Inferior parietal cortex (tissue), 1 donor: ENCODE data around the gene ANO7.
"Not testable (repeated sequence)": the region's sequence is repeated elsewhere in the genome, so short reads cannot be mapped to it uniquely, and the experiment has no call there.

Source experiments
- DNase-seq: peaks from one replicate; pipeline ENCODE4 v3.0.0-alpha.2; 2016; ENCODE audit errors: extremely low spot score

Gene ANO7

DNA sequence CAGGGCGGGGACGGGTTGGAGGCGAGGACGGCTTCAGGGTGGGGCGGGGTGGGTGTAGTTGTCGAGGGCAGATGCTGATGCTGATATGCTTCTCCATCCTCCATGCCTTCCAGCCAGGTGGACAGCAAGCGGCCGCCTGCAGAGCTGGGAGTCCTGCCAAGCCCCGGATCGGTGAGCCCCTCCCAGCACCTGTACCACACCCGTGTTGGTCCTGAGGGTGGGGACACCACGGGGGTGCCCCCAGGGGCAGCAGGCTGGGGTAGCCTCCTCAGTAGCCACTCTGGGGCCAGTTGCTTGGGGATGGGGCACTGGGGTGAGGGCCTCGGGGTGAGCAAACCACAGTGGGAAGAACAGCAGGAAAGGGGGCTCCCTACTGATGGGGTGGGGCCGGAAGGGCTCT is 2.6 kb downstream of the ANO7 start:
- DNase-seq = no peak

- no peak for DNase-seq
Observed at GRCh38 chr2:241193271-241193670, 4.8 kb downstream of the ANO7 start.

GRCh38 chr2:241194811-241195210 is 6.3 kb downstream of the ANO7 start:
- no peak for DNase-seq

DNA sequence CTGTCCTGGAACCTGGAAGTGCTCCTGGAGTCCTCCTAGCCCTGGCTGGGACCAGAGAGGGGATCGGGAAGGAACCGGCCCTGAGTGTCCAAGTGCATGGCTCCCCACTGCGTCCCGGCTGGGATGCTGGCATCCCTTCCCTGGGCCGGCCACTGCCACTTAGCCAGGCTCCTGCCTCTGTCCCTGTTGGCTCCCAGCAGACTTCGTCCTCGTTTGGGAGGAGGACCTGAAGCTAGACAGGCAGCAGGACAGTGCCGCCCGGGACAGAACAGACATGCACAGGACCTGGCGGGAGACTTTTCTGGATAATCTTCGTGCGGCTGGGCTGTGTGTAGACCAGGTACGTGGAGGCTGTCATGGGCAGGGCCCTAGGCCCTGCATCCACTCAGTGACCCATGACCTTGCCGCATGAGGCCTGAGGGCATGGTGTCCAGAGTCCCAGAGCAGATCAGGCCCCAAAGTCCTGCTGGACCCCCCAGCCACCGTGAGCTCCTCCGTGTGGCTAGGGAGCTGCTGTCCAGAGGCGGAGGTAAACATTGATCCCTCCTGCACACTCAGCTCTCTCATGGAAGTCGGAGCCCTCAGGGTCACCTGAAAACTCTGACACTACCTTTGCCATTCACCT is 7.1 kb downstream of the ANO7 start:
- no peak for DNase-seq

DNA sequence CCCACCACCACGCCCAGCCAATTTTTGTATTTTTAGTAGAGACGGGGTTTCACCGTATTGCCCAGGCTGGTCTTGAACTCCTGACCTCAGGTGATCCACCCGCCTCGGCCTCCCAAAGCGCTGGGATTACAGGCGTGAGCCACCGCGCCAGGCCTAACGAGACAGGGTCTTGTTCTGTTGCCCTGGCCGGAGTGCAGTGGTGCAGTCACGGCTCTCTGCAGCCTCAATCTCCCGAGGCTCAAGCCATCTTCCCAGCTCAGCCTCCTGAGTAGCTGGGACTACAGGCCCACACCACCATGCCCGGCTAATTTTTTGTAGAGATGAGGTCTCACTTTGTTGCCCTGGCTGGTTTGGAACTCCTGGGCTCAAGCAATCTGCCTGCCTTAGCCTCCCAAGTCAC is 8.8 kb downstream of the ANO7 start:
- not testable (repeated sequence) for DNase-seq

- DNase-seq = no peak
Observed at GRCh38 chr2:241197947-241198346, 9.5 kb downstream of the ANO7 start.

DNA sequence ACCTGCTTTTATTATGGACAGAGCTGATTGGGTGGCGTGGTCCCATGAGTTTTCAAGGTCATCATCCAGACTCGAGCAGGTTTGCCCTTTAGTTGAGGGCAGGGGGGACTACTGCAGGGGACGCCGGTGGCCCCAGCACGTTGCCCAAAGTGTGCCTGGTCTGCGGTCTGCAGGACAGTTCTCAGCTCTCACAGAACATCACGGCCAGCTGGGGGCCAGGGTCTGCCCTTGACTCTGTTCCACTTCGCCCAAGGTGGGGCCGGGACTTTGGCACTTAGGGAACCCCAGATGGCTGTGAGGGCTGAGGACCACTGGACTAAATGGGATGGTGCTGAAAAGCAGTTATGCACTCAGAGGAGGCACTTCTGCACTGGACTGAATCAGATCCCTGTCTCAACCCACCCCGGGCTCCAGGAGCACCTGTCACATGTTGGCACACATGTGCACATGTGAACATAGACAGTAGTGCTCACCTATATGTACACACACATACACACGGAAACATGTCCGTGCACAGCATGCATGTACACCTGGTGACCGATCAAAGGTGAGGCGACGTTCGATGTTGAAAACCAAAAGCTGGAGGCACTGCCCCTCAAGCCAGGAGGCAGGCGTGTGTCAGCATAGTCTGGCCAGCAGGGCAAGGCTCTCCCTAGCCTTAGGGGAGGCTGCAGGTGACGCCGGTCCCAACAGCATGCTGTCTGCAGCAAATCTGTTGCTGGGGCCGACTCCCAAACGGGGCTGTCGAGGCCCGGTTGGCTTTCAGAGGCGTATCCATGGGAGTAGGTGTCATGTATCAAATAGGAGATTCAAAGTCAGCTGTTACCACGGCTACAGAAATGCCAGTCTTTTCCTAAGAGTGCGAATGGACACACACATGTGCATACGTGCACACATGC is 10.2 kb downstream of the ANO7 start:
- no peak for DNase-seq

DNA sequence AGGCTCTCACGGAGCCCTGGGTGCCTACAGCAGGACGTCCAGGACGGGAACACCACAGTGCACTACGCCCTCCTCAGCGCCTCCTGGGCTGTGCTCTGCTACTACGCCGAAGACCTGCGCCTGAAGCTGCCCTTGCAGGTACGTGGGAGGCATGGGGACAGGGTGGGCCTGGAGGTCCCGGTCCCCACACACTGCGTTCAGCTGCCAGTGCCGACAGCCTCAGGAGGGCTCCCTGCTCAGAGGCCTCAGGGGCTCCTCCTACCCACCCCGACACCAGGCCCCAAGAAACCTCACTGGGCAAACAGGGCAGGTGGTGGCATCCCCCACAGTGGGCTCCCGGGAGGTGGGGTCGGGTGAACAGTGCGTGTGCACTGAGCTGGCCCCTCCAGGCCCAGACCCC is 10.8 kb downstream of the ANO7 start:
- DNase-seq = no peak

GRCh38 chr2:241199897-241200821 is 11.7 kb downstream of the ANO7 start:
- no peak for DNase-seq

DNA sequence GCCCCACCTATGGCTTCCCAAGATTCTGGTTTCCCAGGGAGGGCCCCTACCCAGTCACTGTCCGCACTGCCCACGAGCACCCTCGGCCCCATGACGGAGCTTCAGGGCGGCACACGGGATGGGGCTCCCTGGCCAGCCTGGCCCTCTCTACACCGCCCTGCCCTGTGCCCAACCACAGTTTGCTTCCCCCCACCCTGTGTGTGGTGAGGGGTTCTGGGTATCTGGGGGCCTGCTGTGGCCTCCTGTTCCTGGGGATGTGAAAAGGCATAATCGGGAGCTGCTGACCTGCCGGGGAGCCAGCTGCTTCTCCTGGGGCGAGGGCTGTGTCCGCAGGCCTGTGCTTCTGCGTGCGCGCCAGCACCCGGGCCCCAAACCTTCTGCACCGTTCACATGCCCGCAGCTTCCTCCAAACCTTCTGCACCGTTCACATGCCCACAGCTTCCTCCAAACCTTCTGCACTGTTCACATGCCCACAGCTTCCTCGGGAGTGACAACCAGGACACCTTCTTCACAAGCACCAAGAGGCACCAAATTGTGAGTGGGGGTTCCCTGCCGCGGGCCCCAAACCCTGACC is 12.4 kb downstream of the ANO7 start:
- DNase-seq = no peak

DNA sequence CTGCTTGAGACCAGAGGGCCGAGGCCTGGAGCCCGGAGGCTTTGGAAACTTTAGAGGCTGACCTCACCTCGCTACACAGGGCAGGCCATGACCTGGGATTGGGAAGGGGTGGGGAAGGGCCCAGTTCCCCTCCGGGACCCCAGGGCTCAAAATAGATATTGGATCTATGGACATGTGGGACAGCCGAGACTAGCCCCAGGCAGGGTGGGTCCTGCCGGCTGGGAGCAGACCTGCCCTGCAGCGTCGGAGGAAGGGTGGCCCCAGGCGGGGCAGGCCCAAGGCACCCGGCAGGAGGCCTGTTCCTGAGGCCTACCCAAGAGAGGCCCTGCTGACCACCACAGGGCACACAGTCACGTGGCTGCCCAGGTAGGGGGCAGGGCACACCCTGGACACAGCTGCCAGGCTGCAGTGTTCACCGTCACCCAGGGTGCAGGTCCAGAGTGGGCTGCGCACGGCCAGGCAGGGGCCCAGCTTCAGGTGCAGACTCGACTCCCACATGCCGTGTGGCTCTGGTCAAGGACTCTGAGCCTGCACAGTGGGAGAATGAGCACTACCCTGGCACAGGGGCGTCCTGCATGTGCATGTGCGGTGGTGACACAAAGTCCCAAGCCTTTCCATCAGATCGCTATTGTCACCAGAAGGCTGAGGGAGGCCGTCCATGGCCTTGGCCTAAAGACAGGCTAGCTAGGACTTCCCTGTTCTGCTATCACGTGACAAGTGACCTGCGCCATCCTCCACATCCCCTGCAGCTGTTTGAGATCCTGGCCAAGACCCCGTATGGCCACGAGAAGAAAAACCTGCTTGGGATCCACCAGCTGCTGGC is 13.2 kb downstream of the ANO7 start:
- no peak for DNase-seq

GRCh38 chr2:241202268-241202585 is 13.8 kb downstream of the ANO7 start:
- DNase-seq = no peak

DNA sequence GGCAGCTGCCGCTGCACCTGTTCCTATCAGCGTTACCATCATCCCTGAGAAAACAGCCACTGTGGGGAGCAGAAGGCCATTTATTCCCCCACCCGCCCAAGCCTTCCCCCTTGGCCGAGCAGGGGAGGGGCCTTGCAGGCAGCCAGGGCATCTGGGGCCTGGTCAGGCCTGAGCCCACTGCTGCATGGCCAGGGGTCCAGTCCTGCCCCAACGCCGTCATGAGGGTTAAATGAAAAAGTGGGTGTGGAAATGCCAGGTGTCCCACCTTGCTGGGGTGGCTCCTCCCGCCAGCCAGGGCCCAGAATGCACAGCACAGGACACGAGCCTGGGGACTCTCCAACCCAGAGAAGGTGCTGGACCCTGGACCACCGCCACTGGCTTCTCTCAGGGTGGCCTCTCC is 14.2 kb downstream of the ANO7 start:
- no peak for DNase-seq

DNA sequence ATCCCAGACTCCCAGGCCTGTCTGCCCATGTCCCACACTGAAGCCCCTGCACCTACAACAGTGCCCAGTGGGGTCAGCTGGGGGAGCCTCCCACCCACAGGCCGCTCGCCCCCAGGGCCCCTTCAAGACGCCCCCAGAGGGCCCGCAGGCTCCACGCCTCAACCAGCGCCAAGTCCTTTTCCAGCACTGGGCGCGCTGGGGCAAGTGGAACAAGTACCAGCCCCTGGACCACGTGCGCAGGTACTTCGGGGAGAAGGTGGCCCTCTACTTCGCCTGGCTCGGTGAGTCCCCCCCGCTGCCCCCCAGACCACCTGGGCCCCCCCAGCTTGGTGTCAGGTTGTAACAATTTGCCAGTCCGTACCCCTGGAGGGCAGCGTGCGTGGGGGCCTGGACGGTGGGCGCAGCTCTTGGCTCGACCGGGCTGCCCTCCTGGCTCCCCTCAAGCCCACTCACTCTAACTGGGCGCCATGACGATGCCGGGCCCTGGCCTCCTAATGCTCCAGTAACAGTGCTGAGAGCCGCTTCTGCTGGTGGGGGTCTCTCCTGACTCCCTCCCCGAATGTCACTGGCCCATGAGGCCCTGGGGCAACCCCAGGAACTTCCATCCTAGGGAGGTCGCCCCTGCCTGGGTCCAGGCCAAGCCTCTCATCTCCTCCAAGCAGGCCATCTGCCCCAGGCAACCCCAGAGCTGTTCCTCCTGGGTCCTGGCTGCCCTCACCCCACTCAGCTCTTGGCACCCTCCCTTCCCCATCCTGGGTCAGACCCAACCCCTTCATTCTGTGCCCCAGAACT is 14.9 kb downstream of the ANO7 start:
- DNase-seq = no peak

DNA sequence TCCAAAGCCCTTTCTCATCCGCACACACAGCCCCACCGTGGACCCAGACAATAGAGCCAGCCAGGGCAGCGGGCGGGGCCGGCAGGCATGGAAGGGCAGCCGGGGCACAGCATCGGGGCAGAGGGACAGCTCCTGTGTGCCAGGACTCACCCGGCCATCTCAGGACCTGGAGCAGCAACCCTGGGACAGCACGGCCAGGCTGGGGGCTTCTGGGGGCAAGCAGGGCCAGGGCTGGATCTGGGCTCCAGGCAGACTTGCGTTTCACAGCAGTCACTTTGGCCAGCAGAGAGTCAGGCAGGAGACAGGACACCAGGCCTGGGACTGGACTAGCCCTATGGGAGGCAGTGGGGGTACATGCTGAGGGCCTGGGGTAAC is 15.5 kb downstream of the ANO7 start:
- no peak for DNase-seq

- DNase-seq = no peak
Observed at GRCh38 chr2:241204490-241204889, 16.0 kb downstream of the ANO7 start.

- no peak for DNase-seq
Observed at GRCh38 chr2:241205086-241205485, 16.6 kb downstream of the ANO7 start.

DNA sequence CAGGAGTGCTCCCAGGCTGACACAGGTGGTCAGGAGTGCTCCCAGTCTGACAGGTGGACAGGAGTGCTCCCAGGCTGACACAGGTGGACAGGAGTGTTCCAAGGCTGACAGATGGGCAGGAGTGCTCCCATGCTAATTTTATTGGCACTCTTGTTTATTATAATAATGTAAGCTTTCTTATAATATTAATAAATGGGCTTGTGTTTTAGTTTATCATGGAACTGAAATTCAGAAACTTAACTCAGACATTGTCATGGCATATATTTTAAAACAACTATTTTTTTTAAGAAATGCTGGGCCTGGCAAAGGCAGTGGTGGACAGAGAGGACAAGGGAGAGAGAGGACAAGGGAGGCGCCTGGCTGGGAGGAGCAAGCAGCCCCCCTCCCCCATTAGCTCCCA is 18.7 kb downstream of the ANO7 start:
- DNase-seq = no peak

GRCh38 chr2:241207641-241208040 is 19.2 kb downstream of the ANO7 start:
- DNase-seq = no peak

DNA sequence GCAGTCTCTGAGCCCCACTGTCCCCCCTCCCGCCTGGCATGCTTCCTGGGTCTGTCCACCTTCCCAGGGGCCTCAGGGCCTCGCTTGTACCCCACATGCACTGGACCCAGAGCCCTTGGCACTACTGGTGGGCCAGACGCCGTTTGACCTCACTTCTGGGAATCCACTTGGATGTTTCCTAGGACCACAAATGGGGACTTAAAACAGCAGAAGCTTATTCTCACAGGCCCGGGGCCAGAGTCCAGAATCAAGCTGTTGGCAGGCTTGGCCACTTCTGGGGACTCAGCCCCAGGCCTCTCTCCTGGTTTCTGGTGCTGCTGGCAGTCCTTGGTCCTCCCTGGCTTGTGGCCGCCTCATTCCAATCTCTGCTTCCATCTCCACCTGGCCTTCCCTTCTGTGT is 19.6 kb downstream of the ANO7 start:
- no peak for DNase-seq
